Nephron progenitor cell (in vitro differentiated cells): ENCODE data around the gene MMP24.

Experiments
- DNase-seq: peaks from one replicate; pipeline ENCODE4 v3.0.0; 2021
- H3K27ac Mint-ChIP-seq: 2 replicates; pipeline ENCODE4 v1.8.0; 2021; ENCODE audit warnings: mild to moderate bottlenecking, moderate library complexity, mixed read lengths
- H3K27me3 Mint-ChIP-seq: 2 replicates; pipeline ENCODE4 v1.8.0; 2021; ENCODE audit warnings: mild to moderate bottlenecking, low read depth, mixed read lengths; ENCODE audit not compliant: poor library complexity
- H3K36me3 Mint-ChIP-seq: 2 replicates; pipeline ENCODE4 v1.8.0; 2021; ENCODE audit warnings: low read depth, mixed read lengths
- H3K4me1 Mint-ChIP-seq: 2 replicates; pipeline ENCODE4 v1.8.0; 2021; ENCODE audit warnings: mixed read lengths
- H3K4me3 Mint-ChIP-seq: 2 replicates; pipeline ENCODE4 v1.8.0; 2021; ENCODE audit warnings: mild to moderate bottlenecking, moderate library complexity, mixed read lengths
- H3K9me3 Mint-ChIP-seq: 2 replicates; pipeline ENCODE4 v1.8.0; 2021; ENCODE audit warnings: mild to moderate bottlenecking, moderate library complexity, mixed read lengths
- TF ChIP-seq, protein P1 (sequence below): fragments of 200-600 bp; sonication (generic); IDR thresholded peaks from 2 replicates; pipeline ENCODE4 v1.5.0; 2021; ENCODE audit warnings: antibody characterized with exemption

MMP24 gene

DNA sequence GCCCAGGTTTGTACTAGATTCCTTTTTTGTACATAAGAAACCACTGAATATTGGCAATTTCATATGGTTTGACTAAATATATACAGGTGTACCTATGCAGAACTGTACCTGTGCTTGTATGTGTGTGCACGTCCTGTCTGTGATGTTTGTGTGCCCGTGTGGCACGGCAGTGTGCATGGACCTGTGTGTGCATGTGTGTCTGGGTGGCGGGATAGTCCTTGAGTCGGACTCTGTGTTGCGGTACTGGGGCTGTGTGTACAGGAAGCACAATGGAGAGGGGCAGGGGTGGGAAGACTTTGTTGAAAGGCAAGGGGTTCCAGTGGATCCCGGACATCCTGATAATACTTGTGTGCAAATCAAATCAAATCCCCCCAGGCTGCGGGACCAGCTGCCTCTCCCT lies 69.2 kb downstream of the MMP24 start:
- peaks cover 42% of the 10 kb centered on the region for H3K4me1 Mint-ChIP-seq
- no peaks in the 10 kb centered on the region for H3K9me3 Mint-ChIP-seq
- H3K27ac Mint-ChIP-seq, result no peak overlapping the region
- no peak overlapping the region for H3K4me3 Mint-ChIP-seq
- H3K27me3 Mint-ChIP-seq, result peaks cover 11% of the 10 kb centered on the region
- TF ChIP-seq, protein P1, sequence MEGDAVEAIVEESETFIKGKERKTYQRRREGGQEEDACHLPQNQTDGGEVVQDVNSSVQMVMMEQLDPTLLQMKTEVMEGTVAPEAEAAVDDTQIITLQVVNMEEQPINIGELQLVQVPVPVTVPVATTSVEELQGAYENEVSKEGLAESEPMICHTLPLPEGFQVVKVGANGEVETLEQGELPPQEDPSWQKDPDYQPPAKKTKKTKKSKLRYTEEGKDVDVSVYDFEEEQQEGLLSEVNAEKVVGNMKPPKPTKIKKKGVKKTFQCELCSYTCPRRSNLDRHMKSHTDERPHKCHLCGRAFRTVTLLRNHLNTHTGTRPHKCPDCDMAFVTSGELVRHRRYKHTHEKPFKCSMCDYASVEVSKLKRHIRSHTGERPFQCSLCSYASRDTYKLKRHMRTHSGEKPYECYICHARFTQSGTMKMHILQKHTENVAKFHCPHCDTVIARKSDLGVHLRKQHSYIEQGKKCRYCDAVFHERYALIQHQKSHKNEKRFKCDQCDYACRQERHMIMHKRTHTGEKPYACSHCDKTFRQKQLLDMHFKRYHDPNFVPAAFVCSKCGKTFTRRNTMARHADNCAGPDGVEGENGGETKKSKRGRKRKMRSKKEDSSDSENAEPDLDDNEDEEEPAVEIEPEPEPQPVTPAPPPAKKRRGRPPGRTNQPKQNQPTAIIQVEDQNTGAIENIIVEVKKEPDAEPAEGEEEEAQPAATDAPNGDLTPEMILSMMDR, result no peak
- DNase-seq, result no peak
- no peaks in the 10 kb centered on the region for H3K36me3 Mint-ChIP-seq

DNA sequence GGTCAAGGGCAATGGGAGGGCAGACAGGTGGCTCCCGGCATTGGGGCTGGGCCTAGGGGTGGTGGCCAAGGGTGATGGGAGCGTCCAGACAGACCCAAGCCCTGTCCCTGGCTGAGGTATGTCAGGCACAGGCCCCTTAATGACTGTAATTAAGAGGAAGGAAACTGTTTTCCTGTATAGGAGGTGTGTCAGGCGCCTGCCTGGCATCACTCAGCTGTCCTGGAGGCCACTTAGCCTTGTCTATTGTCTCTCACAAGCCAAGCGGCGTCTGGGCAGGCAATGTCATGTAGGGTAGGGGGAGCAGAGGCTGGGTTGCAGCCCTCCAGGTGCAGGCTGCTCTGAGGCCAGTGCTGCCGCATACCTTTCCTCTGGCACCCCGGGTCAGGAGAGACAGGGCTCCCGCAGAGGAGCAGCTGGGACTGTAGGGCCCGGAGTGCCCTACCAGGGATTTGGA lies 69.6 kb downstream of the MMP24 start:
- Mint-ChIP-seq H3K27me3 (peaks cover 11% of the 10 kb centered on the region), H3K4me1 (peaks cover 42% of the 10 kb centered on the region), H3K36me3 (no peaks in the 10 kb centered on the region), H3K9me3 (no peaks in the 10 kb centered on the region), H3K27ac (no peak overlapping the region), H3K4me3 (no peak overlapping the region)
- no peak for DNase-seq
- TF ChIP-seq, protein P1, result no peak

DNA sequence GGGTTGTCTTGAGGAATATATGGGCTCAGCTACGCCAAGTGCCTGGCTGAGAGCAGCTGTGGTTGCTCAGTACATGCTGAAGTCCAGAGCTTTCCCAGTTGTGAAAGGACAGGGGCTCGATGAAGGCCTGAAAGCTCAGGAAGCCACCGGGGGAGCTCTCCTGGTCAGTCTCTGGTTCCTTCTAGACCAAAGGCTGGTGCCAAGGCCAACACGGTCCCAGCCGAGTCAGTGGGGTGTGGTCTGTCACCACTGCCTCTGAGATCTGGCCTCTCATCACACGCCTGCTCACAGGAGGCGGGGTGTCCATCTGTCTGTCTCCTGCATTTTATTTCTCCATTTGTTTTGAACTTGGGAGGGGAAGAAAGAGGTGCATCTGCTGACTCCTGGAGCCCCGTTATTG lies 70.7 kb downstream of the MMP24 start:
- TF ChIP-seq, protein P1, result no peak
- Mint-ChIP-seq H3K4me3 (no peak overlapping the region), H3K36me3 (no peaks in the 10 kb centered on the region), H3K9me3 (no peaks in the 10 kb centered on the region), H3K27ac (no peak overlapping the region), H3K27me3 (peaks cover 11% of the 10 kb centered on the region), H3K4me1 (peaks cover 42% of the 10 kb centered on the region)
- DNase-seq, result no peak

DNA sequence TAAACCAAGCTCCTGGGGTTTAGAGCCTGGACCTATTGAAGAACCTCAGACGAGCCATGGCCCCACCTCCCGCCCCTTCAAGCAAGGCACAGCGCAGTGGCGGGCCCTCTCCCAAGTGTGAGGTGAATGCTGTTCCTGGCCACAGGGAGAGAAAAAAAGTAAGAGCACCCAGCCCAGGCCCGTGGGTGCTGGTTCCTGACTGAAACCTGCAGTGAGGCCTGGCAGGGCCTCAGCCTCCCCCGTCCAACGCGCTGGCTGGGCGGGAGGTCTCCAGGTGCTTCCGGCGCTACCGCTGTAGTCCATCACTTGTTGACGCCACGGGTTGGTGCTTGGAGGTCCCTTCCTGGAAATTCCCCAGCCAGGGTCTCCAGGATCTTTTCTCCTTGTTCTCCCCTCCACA lies 71.2 kb downstream of the MMP24 start:
- Mint-ChIP-seq H3K27ac (no peak overlapping the region), H3K4me3 (no peak overlapping the region), H3K36me3 (no peaks in the 10 kb centered on the region), H3K4me1 (peaks cover 37% of the 10 kb centered on the region), H3K27me3 (peaks cover 11% of the 10 kb centered on the region), H3K9me3 (no peaks in the 10 kb centered on the region)
- TF ChIP-seq, protein P1, result no peak
- DNase-seq, result no peak

DNA sequence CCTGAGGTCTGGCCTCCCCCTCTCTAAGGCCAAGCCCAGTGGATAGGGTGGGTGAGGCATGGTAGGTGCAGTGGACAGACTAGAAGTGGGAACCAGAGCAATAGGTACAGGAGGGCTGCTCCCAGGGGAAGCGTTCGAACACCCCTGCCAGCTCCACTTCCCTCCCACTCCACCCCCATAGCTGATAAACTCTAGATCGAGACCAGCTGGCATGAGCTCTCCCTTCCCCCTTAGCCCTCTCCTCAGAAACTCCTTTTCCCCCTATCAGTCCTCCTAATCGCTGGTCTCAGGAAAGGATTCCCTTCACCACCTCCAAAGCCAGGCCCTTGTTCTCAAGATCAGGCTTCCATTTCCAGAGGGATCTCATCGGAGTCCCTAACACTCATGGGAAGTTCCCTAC lies 71.8 kb downstream of the MMP24 start:
- no peak for DNase-seq
- H3K27me3 Mint-ChIP-seq, result peaks cover 11% of the 10 kb centered on the region
- no peaks in the 10 kb centered on the region for H3K9me3 Mint-ChIP-seq
- peaks cover 34% of the 10 kb centered on the region for H3K4me1 Mint-ChIP-seq
- H3K4me3 Mint-ChIP-seq, result no peak overlapping the region
- H3K27ac Mint-ChIP-seq, result peak overlapping the region; percentile 69
- no peaks in the 10 kb centered on the region for H3K36me3 Mint-ChIP-seq
- TF ChIP-seq, protein P1, result no peak

DNA sequence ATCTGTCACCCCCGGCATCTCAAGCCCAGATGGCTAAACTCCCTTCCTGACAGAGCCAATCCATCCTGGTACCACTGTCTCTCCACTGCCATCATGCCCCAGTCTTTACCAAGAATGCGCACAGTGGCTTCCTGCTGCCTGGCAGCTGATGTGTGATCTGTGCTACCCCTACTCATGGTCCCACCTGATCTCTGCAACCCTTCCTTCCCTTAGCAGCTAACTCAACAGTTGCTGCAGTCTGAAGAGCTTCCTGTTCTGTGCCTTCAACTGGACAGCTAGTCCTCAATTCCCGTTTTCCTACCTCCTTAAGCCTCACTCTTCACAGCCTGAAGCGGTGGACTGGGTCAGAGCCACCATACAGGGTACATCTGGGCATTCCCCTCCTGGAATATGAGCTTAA lies 73.3 kb downstream of the MMP24 start:
- H3K27ac Mint-ChIP-seq, result no peak overlapping the region
- TF ChIP-seq, protein P1, result no peak

More for the DNA sequence above, 73.3 kb downstream of the MMP24 start:
- Mint-ChIP-seq H3K36me3 (no peaks in the 10 kb centered on the region), H3K4me3 (no peak overlapping the region), H3K4me1 (peaks cover 32% of the 10 kb centered on the region), H3K27me3 (peaks cover 11% of the 10 kb centered on the region), H3K9me3 (no peaks in the 10 kb centered on the region)
- DNase-seq, result no peak
